ENCODE results near the gene TBCD.

The TBCD gene

DNA sequence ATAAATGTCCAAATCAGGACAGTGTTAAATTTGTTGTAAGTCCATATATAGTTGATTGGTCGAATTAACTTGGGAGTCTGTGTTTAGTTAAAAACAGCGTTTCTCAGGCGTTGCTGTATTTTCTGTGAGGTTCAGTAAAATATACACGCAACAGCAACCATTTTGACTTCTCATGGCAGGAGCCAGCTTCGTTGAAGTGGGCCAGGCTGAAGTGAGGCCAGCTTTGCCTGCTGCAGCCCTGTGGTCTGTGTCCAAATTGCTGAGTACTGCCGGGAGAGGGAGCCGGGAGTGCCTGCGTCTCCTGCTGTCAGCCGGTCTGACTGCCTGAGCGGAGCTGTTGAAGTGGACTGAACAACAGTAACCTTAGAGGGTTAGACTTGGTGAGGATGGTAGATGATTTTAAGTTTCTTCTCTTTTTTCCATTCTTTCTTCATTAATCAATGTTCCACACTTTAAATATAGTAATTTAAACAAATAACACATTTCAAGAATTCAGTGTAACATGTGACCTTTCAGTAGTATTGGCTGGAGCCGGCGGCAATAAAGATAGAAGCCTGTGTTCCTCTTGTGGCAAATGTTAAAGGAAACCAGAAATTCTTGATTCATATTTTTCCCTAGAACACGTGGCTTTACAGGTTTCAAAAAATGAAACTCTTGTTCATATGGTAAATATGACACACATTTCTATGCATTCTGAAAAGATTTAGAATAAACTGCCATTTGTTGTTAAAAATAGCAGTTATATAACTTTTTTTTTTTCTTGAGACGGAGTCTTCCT lies 124.9 kb downstream of the TBCD start:
- TF ChIP-seq, protein P1, sequence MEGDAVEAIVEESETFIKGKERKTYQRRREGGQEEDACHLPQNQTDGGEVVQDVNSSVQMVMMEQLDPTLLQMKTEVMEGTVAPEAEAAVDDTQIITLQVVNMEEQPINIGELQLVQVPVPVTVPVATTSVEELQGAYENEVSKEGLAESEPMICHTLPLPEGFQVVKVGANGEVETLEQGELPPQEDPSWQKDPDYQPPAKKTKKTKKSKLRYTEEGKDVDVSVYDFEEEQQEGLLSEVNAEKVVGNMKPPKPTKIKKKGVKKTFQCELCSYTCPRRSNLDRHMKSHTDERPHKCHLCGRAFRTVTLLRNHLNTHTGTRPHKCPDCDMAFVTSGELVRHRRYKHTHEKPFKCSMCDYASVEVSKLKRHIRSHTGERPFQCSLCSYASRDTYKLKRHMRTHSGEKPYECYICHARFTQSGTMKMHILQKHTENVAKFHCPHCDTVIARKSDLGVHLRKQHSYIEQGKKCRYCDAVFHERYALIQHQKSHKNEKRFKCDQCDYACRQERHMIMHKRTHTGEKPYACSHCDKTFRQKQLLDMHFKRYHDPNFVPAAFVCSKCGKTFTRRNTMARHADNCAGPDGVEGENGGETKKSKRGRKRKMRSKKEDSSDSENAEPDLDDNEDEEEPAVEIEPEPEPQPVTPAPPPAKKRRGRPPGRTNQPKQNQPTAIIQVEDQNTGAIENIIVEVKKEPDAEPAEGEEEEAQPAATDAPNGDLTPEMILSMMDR (IDR thresholded peaks at IDR 0.05; ENCODE audit: low read depth, low read length), result peak; percentile 76
- DNase-seq (ENCODE audit: extremely low read depth, low read depth), result peak; percentile 53

DNA sequence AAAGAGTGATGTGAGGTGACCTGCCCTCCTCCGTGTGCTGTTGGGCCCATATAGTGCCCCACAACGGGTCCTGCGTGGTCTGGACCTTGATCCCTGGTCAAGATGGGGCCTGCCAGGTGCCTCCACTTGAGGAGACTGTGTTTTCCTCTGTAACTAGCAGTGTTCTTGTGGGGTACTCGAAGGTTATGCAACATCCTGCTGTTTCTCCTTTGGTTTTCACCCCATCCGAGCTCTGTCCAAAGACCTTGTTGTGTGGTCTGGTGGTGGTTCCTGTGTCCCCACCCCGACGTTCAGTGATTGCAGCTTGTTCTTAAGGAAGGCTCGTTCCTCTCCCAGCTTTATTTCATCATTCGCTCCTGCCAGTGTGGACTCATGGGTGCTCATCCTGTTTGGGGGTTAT lies 126.7 kb downstream of the TBCD start:
- TF ChIP-seq, protein P1 (IDR thresholded peaks at IDR 0.05; ENCODE audit: low read depth, low read length), result no peak
- no peak for DNase-seq (ENCODE audit: extremely low read depth, low read depth)

DNA sequence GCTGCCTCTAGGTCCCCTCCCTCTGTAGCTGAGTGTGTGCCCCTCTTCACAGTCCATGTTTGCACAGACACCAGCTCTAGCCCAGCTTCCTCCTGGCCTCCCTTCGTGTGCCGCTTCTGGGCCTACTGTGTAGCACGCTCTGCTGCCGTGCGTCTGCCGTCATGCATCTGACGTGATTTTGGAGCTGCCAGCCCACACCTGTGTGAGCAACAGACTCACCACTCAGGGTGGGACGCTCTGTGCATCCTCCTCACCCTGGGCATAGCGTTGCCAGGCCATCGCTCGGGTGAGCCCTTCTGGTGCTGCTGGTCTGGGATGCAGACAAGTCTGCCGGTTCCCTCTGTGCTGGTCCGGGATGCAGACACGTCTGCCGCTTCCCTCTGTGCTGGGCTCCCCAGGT lies 127.4 kb downstream of the TBCD start:
- TF ChIP-seq, protein P1 (IDR thresholded peaks at IDR 0.05; ENCODE audit: low read depth, low read length), result no peak
- DNase-seq (ENCODE audit: extremely low read depth, low read depth), result no peak

DNA sequence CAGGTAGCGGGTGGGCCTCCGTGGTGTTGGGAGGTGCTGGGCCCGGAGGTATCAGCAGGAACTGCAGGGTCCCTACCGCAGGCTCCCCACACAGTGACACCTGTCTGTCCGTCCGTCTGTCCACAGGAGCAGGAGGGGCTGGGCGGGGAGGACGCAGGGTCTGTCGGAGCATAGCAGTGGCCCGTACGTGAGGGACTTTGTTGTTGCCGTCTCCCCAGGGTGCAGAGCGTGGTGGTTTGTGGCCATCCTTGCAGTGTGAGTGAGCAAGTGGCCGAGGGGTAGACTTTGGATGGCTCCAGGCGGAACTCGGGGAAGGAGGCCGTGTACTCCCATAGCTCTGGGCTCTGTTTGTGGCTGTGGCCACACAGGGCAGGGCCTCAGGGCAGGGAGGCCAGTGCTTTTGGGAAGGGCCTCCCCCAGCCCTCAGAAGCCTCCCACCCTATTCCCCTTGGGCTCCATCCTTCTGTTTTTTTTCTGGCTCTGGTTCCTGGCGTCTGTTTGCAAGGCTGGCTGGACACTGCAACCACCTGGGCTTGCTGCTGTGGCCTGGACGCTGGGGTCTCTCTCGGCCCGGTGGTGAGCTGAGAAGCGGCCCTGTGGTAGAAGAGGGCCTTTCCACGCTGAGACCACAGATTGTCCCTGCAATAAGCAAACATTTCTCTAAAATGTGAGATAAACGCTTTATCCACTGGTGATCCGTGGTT lies 128.9 kb downstream of the TBCD start:
- no peak for DNase-seq (ENCODE audit: extremely low read depth, low read depth)
- TF ChIP-seq, protein P1 (IDR thresholded peaks at IDR 0.05; ENCODE audit: low read depth, low read length), result no peak

DNA sequence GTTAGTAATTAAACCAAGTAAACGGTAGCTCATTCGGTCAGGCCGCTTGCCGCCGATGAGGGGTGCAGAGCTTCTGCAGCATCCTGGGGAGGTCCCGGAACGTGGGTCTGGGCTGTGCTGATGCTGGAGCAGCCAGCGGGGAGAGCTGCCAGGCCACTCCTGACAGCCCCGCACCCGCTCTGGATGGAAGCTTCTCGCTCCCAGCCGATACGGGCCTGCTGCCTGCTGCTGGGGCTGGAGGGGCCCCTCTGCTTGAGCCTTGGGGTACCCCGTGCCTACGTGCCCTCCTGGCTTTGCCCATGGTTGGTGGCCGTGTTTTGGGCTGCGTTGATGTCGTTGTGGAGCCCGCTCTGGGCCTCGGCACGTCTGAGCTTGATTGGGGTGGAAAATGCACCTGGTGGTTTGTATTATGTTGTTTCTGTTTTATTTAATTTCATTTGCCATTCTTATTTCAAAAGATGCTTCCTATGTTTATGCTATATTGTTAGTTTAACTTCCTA lies 129.5 kb downstream of the TBCD start:
- TF ChIP-seq, protein P1 (IDR thresholded peaks at IDR 0.05; ENCODE audit: low read depth, low read length), result no peak
- DNase-seq (ENCODE audit: extremely low read depth, low read depth), result no peak

DNA sequence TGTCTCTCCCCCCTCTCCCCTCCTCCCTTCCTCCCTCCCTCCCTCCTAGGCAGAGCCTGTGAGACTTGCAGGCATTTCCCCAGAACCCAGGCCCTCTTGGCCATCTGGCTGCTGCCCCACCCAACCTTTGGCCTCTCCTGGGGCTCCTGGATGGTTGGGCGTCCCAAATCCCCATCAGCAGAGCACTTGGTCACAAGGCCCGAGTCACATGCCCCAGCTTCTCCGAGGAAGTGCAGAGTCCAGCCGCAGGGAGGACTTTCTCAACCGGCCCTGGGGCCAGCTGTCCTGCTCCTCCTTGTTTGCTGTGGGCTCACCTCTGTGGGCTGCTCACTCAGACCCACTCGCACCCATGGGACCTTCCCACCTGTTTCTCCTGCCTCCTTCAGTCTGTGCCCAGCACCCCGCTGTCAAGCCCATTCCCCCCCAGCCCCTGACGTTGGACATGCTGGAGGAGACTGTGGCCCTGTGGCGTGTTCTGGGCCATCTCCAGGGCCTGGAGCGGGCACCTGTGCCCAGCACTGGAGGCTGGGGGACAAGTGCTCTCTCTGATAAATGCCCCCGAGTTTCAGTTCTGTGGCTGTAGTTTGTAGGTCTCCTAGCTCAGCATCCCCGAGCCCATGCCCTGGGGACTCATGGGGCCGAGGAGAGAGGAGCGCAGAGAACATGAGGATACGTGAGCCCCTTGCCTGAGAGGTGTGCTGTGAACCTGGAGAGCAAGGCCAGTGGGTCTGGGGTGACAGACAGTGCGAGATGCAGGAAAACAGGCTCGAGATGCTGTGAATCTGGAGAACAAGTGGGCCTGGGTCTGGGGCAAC lies 130.2 kb downstream of the TBCD start:
- no peak for DNase-seq (ENCODE audit: extremely low read depth, low read depth)
- TF ChIP-seq, protein P1 (IDR thresholded peaks at IDR 0.05; ENCODE audit: low read depth, low read length), result no peak

Data from AG09319 (cell line).